ENCODE data around the gene COMP.

Gene COMP

GRCh38 chr19:18782559-18783225 is 8.4 kb downstream of the COMP start:
- no peak for DNase-seq

DNA sequence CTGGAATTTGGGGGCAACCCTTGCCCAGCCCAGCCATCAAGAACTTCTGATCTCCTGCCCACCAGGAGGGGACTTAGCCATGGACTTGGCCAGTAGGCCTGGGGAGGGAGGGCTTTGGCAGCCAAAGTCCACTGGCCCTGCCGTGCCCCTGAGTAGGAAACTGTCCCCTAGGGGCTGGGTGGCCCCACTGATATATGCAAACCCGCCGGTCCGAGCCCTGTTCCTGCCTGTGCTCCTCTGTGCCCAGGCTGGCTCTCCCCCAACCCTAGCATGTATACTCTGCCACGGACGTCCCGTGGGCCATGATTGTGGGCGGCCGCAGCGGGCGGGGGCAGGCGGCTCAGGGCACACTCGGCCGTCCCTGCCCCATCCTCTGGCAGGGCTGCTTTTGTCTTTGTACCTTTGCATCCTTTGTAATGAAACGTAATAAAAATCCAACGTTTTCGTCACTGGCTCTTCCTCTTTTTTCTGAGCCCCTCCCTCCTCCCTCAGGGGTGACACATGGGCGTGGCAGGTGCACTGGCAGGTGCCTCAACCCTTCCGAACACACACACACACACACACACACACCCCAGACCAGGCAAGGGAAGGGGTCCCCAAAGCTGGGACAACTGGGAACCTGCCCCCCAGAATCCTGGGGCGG is 9.1 kb downstream of the COMP start:
- DNase-seq: no peak

DNA sequence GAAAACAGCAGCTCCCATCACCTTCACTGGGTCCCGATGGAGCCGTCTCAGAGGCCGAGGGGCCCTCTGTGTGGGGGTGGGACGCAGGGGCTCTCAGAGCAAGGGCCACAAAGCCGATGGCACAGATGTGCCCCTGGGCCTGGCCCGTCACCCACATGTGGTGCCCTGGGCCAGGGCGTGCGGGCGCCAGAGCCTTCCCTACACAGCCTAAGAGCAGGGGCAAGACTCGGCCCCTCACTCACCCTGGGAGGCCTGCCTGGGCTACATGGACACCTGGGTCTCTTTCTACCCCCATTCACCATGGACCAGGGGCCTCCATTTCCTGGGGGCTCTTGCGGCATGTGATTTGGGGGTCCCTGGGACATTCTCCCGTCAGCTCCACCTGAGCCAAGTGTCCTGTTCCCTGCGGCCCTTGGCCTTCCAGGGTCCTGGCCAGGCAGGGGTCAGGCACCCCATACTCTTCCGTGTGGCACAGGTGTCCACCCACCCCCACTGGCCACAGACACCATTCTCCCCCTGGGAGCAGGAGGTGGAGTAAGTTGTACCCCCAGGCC is 10.0 kb downstream of the COMP start:
- no peak for DNase-seq

- DNase-seq: no peak
Measured at GRCh38 chr19:18780631-18781030, 10.5 kb downstream of the COMP start.

DNA sequence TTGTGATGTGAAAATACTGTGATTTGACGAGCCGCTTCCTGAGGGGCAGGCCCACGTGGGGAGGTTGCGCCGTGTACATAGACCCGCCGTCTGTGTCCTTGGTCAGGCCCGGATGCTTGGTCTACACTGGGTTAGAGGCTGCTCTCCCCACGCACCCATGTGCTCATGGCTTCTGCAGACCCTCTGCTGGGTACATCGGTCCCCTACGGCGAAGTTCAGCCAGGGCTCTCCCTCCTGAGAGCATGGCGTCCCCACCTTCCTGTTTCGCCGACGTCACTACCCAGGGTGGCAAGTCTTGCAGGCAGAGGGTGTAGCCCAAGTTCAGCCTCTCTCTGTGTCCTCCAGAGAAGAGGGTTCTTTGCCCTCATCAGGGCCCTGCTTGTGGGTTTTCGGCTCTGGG is 11.0 kb downstream of the COMP start:
- no peak for DNase-seq

DNA sequence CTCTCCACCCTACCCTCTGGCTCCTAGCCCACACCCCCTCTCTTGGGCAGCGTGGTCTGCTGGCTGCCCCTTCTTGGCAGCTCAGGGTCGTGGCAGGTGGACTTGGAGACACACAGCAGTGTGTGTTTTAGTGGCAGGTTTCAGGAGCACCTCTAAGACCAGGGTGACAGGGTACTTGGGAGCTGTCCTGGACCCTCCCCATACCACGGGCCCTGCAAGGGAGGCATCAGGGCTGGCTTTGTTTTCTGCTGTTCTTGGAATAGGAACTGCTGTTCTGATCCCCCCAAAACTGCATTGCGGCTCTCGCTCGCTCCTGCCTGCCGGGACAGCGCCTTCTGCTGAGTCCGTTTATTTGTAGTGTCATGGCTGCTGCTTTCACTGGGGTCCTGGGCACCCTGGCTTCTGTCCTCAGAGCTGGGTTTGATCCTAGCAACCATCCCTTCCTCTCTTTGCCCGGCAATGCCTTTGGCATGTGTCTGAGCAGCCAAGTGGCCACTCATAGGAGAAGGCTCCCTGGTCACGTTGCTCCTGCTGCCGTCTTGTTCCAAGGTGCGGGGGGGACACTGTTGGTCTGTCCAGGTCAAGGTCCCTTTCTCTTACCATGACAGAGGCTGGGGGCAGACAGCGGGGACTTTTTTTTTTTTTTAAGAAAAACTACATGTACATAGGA is 12.1 kb downstream of the COMP start:
- no peak for DNase-seq

DNA sequence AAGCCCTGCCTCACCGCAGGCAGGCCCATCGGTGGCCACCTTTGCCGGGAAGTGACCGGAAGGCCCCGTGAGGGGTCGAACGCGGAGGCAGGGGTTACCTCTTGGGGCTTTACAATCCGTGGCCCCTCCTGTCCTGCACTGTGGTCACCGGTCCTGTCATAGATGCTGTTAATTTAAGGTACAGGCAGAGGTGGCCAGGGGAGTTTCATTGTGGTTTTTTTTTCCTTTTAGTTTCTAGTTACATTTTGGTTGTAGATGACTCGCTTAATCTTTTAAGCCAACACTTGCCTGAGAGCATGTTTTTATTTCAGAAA is 13.1 kb downstream of the COMP start:
- no peak for DNase-seq

DNA sequence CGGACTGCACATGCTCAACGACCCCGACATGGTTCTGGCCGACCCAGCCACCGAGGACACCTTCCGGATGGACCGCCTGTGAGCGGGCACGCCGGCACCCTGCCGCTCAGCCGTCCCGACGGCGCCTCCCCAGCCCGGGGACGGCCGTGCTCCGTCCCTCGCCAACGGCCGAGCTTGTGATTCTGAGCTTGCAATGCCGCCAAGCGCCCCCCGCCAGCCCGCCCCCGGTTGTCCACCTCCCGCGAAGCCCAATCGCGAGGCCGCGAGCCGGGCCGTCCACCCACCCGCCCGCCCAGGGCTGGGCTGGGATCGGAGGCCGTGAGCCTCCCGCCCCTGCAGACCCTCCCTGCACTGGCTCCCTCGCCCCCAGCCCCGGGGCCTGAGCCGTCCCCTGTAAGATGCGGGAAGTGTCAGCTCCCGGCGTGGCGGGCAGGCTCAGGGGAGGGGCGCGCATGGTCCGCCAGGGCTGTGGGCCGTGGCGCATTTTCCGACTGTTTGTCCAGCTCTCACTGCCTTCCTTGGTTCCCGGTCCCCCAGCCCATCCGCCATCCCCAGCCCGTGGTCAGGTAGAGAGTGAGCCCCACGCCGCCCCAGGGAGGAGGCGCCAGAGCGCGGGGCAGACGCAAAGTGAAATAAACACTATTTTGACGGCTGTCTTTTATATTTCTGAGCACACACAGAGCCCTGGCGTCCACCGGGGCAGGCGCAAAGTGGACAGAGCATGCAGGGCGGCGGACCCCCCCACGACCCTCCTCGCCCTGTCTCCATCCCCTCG is 13.6 kb downstream of the COMP start:
- no peak for DNase-seq

DNA sequence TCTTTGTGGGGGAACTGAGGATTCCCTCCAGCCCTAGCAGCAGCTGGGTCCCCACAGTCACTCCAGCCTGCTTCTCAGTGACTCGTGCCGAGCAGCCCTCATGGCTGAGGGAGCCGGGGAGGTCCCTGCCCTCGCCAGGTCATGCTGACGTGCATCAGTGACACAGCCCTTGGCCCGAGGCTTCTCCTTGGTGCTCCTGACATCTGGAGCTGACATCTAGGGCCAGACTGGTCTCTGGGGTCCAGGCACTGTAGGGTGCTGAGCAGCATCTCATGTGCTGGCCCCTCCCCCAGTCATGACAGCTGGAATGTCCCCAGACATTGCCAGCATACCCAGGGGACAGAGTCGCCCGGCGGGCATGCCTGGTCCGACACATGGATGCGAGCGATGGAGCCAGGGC is 14.4 kb downstream of the COMP start:
- no peak for DNase-seq

DNA sequence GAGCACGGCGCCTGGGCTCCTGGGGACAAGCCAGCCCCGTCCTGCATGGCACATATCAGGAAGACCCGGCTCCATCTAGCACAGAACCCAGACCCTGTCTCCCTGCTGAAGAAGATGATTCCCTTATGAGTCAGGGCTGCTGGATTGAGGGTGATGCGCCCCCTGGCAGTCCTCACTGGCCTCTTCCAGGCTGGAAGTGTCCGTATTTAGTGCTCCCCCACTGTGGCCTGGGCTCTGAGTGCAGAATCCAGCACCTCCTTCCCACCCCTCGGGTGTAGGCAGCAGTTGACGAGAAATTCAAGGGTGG is 14.9 kb downstream of the COMP start:
- DNase-seq: no peak

DNA sequence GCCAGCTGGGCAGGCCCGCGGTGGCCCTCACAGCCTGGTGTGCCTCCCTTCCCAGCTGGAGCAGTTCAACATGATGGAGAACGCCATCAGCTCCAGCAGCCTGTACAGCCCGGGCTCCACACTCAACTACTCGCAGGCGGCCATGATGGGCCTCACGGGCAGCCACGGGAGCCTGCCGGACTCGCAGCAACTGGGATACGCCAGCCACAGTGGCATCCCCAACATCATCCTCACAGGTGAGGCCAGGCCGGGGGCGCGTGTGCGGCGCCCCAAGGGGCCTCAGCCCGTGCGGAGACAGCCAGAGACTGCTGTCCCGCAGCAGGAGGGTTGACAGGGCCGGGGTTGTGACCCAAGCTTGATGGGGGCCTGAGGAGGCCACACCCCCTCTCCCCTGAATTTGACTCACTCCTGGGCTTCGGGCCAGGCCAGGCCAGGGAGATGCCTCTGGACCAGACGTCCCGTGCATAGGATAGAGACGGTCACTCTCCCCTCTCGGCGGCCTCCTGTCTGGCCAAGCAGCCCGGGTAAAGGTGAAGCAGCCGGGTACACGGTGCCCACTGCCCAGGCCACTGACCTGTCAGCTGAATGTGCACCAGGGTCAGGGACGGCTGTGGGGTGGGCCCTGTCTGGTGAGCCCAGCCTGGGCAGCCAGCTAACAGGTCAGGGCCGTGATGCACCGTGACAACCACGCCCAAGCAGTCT is 15.4 kb downstream of the COMP start:
- DNase-seq: no peak

GRCh38 chr19:18774782-18775444 is 16.2 kb downstream of the COMP start:
- DNase-seq: no peak

- no peak for DNase-seq
Measured at GRCh38 chr19:18774107-18774506, 17.0 kb downstream of the COMP start.

DNA sequence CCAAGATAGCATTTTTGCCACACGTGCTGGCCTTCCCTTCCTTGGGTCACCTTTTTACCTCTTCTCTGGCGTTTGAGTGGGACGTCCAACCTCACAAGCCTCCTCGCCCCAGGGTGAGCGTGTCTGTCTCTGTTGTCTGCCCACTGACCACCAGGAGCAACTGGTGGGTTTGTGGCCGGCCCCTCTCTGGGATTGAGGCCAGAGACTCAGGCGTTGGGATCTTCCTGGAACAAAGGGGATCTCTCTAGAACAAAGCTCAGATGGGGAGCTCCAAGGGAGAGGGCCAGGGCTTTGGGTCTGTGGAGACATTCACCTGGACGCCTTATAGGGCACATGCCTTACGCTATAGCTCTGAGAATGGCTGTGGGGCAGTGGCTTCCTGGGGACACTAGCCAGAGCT is 17.4 kb downstream of the COMP start:
- no peak for DNase-seq

- DNase-seq: no peak
Measured at GRCh38 chr19:18772620-18773587, 18.2 kb downstream of the COMP start.

- no peak for DNase-seq
Measured at GRCh38 chr19:18771328-18772242, 19.5 kb downstream of the COMP start.

GRCh38 chr19:18770663-18771327 is 20.3 kb downstream of the COMP start:
- DNase-seq: no peak

DNA sequence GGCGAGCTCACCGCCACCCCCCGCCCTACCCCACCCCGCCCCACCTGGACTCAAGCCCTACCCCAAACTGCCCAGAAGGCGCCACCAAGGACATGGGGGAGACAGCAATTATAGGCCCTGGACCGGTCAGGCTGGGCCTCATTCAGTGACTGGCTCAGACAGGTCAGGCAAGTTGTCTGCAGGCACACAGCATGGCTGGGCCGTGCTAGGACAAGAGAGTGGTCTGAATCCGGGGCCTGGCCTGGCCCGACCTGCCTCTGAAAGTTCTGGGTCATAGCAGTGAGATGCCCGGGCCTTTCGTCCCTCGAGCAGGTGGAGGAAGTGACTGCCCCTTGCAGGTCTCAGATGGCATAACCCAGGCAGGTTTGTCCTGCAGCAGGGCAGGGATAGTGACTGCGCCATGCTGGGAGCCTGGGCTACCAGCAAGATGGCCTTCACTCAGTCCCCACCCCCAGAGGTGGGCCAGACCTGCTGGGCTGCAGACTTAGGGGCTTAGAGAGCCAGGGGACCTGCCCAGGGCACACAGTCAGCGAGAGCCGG is 21.0 kb downstream of the COMP start:
- no peak for DNase-seq
